Karpas-422 (cell line): Measurements from ENCODE around the gene CFAP298. TPM values are rescaled to one million over a fixed set of nuclear protein-coding genes. Genes with fewer than 3 reads are reported as not detected.

Experiments
- DNase-seq: peaks from one replicate; pipeline ENCODE4 v3.0.0-alpha.2; 2015
- H2AFZ ChIP-seq: fragments of 200-600 bp; sonication (generic); 2 replicates; pipeline ENCODE4 v1.6.1; 2014; ENCODE audit warnings: antibody characterized with exemption, low read length, mixed read lengths
- H3K27ac ChIP-seq: fragments of 200-600 bp; sonication (generic); 2 replicates; pipeline ENCODE4 v1.5.1; 2014; ENCODE audit warnings: mild to moderate bottlenecking, low read length, moderate library complexity
- H3K27me3 ChIP-seq: fragments of 200-600 bp; sonication (generic); 2 replicates; pipeline ENCODE4 v1.6.1; 2014; ENCODE audit warnings: low read length, mixed read lengths
- H3K36me3 ChIP-seq: fragments of 200-600 bp; sonication (generic); 2 replicates; pipeline ENCODE4 v1.6.1; 2014; ENCODE audit warnings: low read length, mixed read lengths; ENCODE audit not compliant: insufficient read depth
- H3K4me1 ChIP-seq: fragments of 200-600 bp; sonication (generic); 2 replicates; pipeline ENCODE4 v1.6.1; 2014; ENCODE audit warnings: mild to moderate bottlenecking, low read length, mixed read lengths
- H3K4me2 ChIP-seq: fragments of 200-600 bp; sonication (generic); 2 replicates; pipeline ENCODE4 v1.6.1; 2014; ENCODE audit warnings: low read length, low read depth, mild to moderate bottlenecking; ENCODE audit not compliant: poor library complexity, severe bottlenecking
- H3K4me3 ChIP-seq: fragments of 200-600 bp; sonication (generic); 2 replicates; pipeline ENCODE4 v1.5.1; 2014; ENCODE audit warnings: mild to moderate bottlenecking, antibody characterized with exemption, low read length, mixed read lengths
- H3K79me2 ChIP-seq: fragments of 200-600 bp; sonication (generic); 2 replicates; pipeline ENCODE4 v1.6.1; 2014; ENCODE audit warnings: mild to moderate bottlenecking, low read length, mixed read lengths
- H3K9ac ChIP-seq: fragments of 200-600 bp; sonication (generic); 2 replicates; pipeline ENCODE4 v1.6.0; 2014; ENCODE audit warnings: low read length
- H3K9me2 ChIP-seq: fragments of 200-600 bp; sonication (generic), shearing (Covaris generic); replicated peaks from 2 replicates; pipeline ENCODE4 v1.6.0; 2014; ENCODE audit warnings: mild to moderate bottlenecking, low read length, moderate library complexity; ENCODE audit not compliant: insufficient read depth
- H3K9me3 ChIP-seq: fragments of 300-700, 200-600 bp; sonication (generic); 2 replicates; pipeline ENCODE4 v1.6.1; 2014; ENCODE audit warnings: low read length, mixed read lengths
- H4K20me1 ChIP-seq: fragments of 200-600 bp; sonication (generic); 2 replicates; pipeline ENCODE4 v1.6.1; 2014; ENCODE audit warnings: mild to moderate bottlenecking, antibody characterized with exemption, low read length, low read depth; ENCODE audit not compliant: insufficient read depth
- small RNA-seq: library from RNA; depleted of rRNA; stranded (forward); fragments of <200 nt; gene quantifications from one replicate; pipeline ENCODE3, GENCODE V24; 2014
- total RNA-seq: library from RNA; depleted of rRNA; stranded (reverse); fragments of >200 nt; shearing (Covaris generic); gene quantifications from 2 replicates; pipeline ENCODE4 v1.2.3, GENCODE V29; 2014; ENCODE audit warnings: low replicate concordance; rRNA removed

Gene CFAP298
- total RNA-seq, 1 experiment from 2014 or later = 36.0 TPM

DNA sequence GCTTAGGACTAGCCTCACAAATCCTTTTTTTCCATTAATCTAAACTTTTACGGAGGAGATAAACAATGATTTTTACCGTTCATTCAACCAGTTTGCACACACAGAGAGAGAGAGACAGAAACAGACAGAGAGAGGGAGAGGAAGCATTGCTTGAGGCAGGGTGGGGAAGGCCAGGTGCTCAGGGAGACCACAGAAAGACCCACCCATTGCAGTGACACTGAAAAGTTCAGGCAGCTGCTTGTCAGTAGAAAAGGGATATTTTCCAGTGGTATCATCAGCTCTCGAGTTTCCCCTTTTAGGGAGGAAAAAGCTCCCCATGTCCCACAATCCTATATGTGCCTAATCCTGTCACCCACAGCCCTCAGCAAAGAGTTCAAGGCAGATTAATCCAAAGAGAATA lies 54.1 kb downstream of the CFAP298 start:
- Histone ChIP-seq H3K27me3 (no peaks in the 10 kb centered on the region), H3K9me2 (no peaks in the 10 kb centered on the region), H3K9me3 (no peaks in the 10 kb centered on the region), H3K27ac (no peak overlapping the region), H3K4me2 (no peak overlapping the region), H4K20me1 (no peaks in the 10 kb centered on the region), H3K79me2 (no peaks in the 10 kb centered on the region), H3K4me3 (no peak overlapping the region), H3K9ac (no peak overlapping the region), H3K4me1 (no peaks in the 10 kb centered on the region), H3K36me3 (no peaks in the 10 kb centered on the region), H2AFZ (no peak overlapping the region)
- no peak for DNase-seq

DNA sequence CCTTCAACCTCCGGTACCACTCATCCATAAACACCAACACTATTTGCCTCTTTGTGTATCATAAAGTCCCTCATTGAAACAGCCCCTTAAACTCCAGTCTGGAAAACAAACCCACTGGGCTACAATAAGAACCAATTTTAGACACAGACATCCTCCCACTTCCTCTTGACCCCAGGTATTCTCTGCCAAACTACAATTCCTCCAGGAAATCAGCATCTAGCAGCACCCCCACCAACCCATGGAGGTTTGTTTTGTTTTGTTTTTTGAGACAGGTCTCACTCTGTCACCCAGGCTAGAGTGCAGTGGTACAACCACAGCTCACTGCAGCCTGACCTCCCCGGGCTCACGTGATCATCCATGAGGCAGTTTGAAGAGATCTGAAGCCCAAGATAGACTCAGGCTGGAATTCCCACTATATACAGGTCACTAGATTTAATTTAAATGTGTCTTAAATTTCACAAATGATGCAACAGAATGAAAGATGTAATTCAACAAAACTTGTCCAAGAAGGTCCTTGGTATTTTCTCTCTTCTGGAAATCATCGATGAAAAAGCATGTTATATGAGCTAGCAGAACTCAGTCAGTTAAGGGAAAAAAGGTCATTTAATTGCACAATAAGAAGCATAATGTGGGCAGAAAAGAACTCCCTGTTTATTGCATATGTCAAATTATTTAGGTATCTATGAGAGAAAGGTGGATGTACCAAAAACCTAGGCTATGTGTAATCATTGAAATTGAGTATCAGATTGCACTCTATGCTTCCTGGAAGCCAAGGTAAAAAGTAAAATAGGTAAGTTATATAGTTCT lies 57.1 kb downstream of the CFAP298 start:
- no peaks in the 10 kb centered on the region for H3K9me3 ChIP-seq
- no peak overlapping the region for H2AFZ ChIP-seq
- no peak overlapping the region for H3K27ac ChIP-seq
- H3K79me2 ChIP-seq = no peaks in the 10 kb centered on the region
- H3K4me1 ChIP-seq = no peaks in the 10 kb centered on the region
- DNase-seq = no peak
- H3K27me3 ChIP-seq = no peaks in the 10 kb centered on the region
- H3K9ac ChIP-seq = no peak overlapping the region
- no peak overlapping the region for H3K4me2 ChIP-seq
- H3K4me3 ChIP-seq = no peak overlapping the region
- H4K20me1 ChIP-seq = no peaks in the 10 kb centered on the region
- no peaks in the 10 kb centered on the region for H3K36me3 ChIP-seq
- no peaks in the 10 kb centered on the region for H3K9me2 ChIP-seq

DNA sequence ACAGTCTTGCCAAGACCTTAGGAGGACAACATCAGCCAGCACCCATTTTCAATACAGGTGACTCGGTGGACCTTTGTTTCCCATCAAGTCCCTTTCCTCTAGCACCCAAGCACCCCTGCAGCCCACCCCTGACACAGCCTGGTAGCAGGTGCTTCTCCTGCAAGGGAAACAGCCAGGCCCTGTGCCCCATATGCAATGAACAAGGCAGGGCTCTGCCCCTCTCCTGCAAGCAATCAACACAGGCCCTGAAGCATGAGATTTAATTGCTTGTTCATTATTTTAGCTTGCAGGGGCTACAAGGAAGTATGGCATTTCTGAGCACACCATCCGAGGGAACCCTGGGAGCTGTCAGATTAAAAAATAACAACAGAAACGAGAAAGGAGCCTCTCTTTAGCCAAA lies 62.3 kb downstream of the CFAP298 start:
- DNase-seq = no peak
- Histone ChIP-seq H4K20me1 (no peaks in the 10 kb centered on the region), H3K36me3 (no peaks in the 10 kb centered on the region), H3K27ac (no peak overlapping the region), H2AFZ (no peak overlapping the region), H3K4me2 (no peak overlapping the region), H3K4me3 (no peak overlapping the region), H3K27me3 (no peaks in the 10 kb centered on the region), H3K4me1 (no peaks in the 10 kb centered on the region), H3K9me2 (no peaks in the 10 kb centered on the region), H3K9ac (no peak overlapping the region), H3K79me2 (no peaks in the 10 kb centered on the region), H3K9me3 (no peaks in the 10 kb centered on the region)

DNA sequence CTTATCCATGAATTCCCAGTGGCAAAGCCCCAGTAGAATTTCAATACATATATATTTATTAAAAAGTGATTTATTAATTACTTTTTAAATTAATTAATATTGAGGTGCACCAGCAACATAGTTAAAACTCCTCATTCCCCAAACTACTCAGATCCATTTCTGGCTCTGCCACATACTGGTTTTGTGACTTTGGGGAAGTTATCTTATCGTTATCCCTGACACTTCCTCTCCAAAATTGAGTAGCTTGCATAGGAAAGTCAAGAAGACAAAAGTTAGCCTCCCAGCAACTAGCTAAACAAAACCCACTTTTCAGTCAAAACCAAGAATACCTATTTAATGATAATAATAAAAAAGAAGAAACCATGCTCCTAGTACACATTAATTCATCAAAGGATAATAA lies 62.7 kb downstream of the CFAP298 start:
- H3K9me3 ChIP-seq = no peaks in the 10 kb centered on the region
- H3K36me3 ChIP-seq = no peaks in the 10 kb centered on the region
- no peak overlapping the region for H3K4me2 ChIP-seq

More for the DNA sequence above, 62.7 kb downstream of the CFAP298 start:
- Histone ChIP-seq H3K4me3 (no peak overlapping the region), H3K27me3 (no peaks in the 10 kb centered on the region), H3K9me2 (no peaks in the 10 kb centered on the region), H4K20me1 (no peaks in the 10 kb centered on the region), H3K27ac (no peak overlapping the region), H3K4me1 (no peaks in the 10 kb centered on the region), H2AFZ (no peak overlapping the region), H3K9ac (no peak overlapping the region), H3K79me2 (no peaks in the 10 kb centered on the region)
- no peak for DNase-seq

Small RNAs within 50 kb of the gene (small RNA-seq; reads per million reads assigned to genes)
- gene RNA5SP490 = 4.0 reads per million, percentile 74 among the genes with 10 or more reads in this experiment

Other genes with a start within 250 kb of the CFAP298 start
- 12.7 and 17.0 TPM in 2 replicates for gene URB1, start 219.4 kb downstream of the CFAP298 start, total RNA-seq
- not detected in 2 replicates for gene EVA1C, start 199.7 kb downstream of the CFAP298 start, total RNA-seq
- gene TCP10L, start 26.9 kb downstream of the CFAP298 start, total RNA-seq = 0.07 TPM in 1 of 2 replicates, not detected in the other
- gene SYNJ1, start 115.6 kb upstream of the CFAP298 start, total RNA-seq = 2.6 and 6.0 TPM in 2 replicates
- gene PAXBP1, start 159.4 kb upstream of the CFAP298 start, total RNA-seq = 58.5 and 87.7 TPM in 2 replicates